ENCODE data around the gene RAB5A. TPM values are rescaled to one million over a fixed set of nuclear protein-coding genes. Genes with fewer than 3 reads are reported as not detected.

Gene RAB5A
- total RNA-seq, 1 donor from 2014 or later = 55.0 TPM

- Mint-ChIP-seq H3K27me3 (no peaks in the 10 kb centered on the region), H3K4me1 (ENCODE audit: unreplicated experiment) (no peaks in the 10 kb centered on the region), H3K9me3 (no peaks in the 10 kb centered on the region), H3K4me3 (no peak overlapping the region), H3K27ac (no peak overlapping the region), H3K36me3 (no peaks in the 10 kb centered on the region)
- DNase-seq (ENCODE audit: extremely low spot score, unreplicated experiment) = no peak
- TF ChIP-seq CTCF (conservative IDR thresholded peaks at IDR 0.05) = no peak
Measured at GRCh38 chr3:19994796-19995195, 47.9 kb downstream of the RAB5A start.

- no peaks in the 10 kb centered on the region for H3K9me3 Mint-ChIP-seq
- TF ChIP-seq CTCF (conservative IDR thresholded peaks at IDR 0.05) = no peak
- no peak for DNase-seq (ENCODE audit: extremely low spot score, unreplicated experiment)
- H3K4me3 Mint-ChIP-seq = no peak overlapping the region
- no peak overlapping the region for H3K27ac Mint-ChIP-seq
- no peaks in the 10 kb centered on the region for H3K36me3 Mint-ChIP-seq
- H3K4me1 Mint-ChIP-seq (ENCODE audit: unreplicated experiment) = no peaks in the 10 kb centered on the region
- H3K27me3 Mint-ChIP-seq = no peaks in the 10 kb centered on the region
Measured at GRCh38 chr3:19997502-19997901, 50.6 kb downstream of the RAB5A start.

- H3K27me3 Mint-ChIP-seq = no peaks in the 10 kb centered on the region
- no peaks in the 10 kb centered on the region for H3K4me1 Mint-ChIP-seq (ENCODE audit: unreplicated experiment)
- DNase-seq (ENCODE audit: extremely low spot score, unreplicated experiment) = no peak
- no peaks in the 10 kb centered on the region for H3K9me3 Mint-ChIP-seq
- no peaks in the 10 kb centered on the region for H3K36me3 Mint-ChIP-seq
- H3K27ac Mint-ChIP-seq = no peak overlapping the region
- TF ChIP-seq CTCF (conservative IDR thresholded peaks at IDR 0.05) = no peak
- no peak overlapping the region for H3K4me3 Mint-ChIP-seq
Measured at GRCh38 chr3:20001932-20002331, 55.0 kb downstream of the RAB5A start.

- no peak overlapping the region for H3K27ac Mint-ChIP-seq
- no peak overlapping the region for H3K4me3 Mint-ChIP-seq
- no peaks in the 10 kb centered on the region for H3K36me3 Mint-ChIP-seq
- no peaks in the 10 kb centered on the region for H3K9me3 Mint-ChIP-seq
- no peaks in the 10 kb centered on the region for H3K27me3 Mint-ChIP-seq
- DNase-seq (ENCODE audit: extremely low spot score, unreplicated experiment) = no peak
- no peaks in the 10 kb centered on the region for H3K4me1 Mint-ChIP-seq (ENCODE audit: unreplicated experiment)
- no peak for TF ChIP-seq CTCF (conservative IDR thresholded peaks at IDR 0.05)
Measured at GRCh38 chr3:20007960-20008359, 61.1 kb downstream of the RAB5A start.

GRCh38 chr3:20008646-20009045, 61.7 kb downstream of the RAB5A start:
- no peak for TF ChIP-seq CTCF (conservative IDR thresholded peaks at IDR 0.05)
- Mint-ChIP-seq H3K4me1 (ENCODE audit: unreplicated experiment) (no peaks in the 10 kb centered on the region), H3K9me3 (no peaks in the 10 kb centered on the region), H3K36me3 (no peaks in the 10 kb centered on the region), H3K4me3 (no peak overlapping the region), H3K27me3 (no peaks in the 10 kb centered on the region), H3K27ac (no peak overlapping the region)
- DNase-seq (ENCODE audit: extremely low spot score, unreplicated experiment) = no peak

GRCh38 chr3:20012164-20012563, 65.3 kb downstream of the RAB5A start, which contains the start of gene PP2D1:
PP2D1 (minus strand) TSS chr3:20012264; CDS start chr3:20012072, 192 bp downstream.
- Mint-ChIP-seq H3K9me3 (no peaks in the 10 kb centered on the region), H3K27me3 (no peaks in the 10 kb centered on the region), H3K36me3 (no peaks in the 10 kb centered on the region), H3K4me1 (ENCODE audit: unreplicated experiment) (no peaks in the 10 kb centered on the region), H3K27ac (no peak within 1 kb of the TSS), H3K4me3 (no peak within 1 kb of the TSS)
- no peak for TF ChIP-seq CTCF (conservative IDR thresholded peaks at IDR 0.05)
- DNase-seq (ENCODE audit: extremely low spot score, unreplicated experiment) = no peak
